Measurements from ENCODE around the gene DIAPH1. TPM values are rescaled to one million over a fixed set of nuclear protein-coding genes. Genes with fewer than 3 reads are reported as not detected.

DIAPH1 gene
- total RNA-seq, 1 experiment from 2014 or later, result 32.8 TPM

- in situ Hi-C loops (cut with HindIII; ENCODE audit: low pct_unique_long_range_greater_than_20kb, low sequenced_read_pairs), result no loop called here
- no peak for DNase-seq (ENCODE audit: low read depth, low spot score)
These were observed 84.1 kb downstream of the DIAPH1 start for GRCh38 chr5:141534492-141535213.

GRCh38 chr5:141533897-141534296 lies 84.9 kb downstream of the DIAPH1 start:
- in situ Hi-C loops (cut with HindIII; ENCODE audit: low pct_unique_long_range_greater_than_20kb, low sequenced_read_pairs), result no loop called here
- no peak for DNase-seq (ENCODE audit: low read depth, low spot score)

GRCh38 chr5:141532726-141533125 lies 86.1 kb downstream of the DIAPH1 start:
- DNase-seq (ENCODE audit: low read depth, low spot score), result no peak
- in situ Hi-C loops (cut with HindIII; ENCODE audit: low pct_unique_long_range_greater_than_20kb, low sequenced_read_pairs), result no loop called here

- in situ Hi-C loops (cut with HindIII; ENCODE audit: low pct_unique_long_range_greater_than_20kb, low sequenced_read_pairs), result no loop called here
- no peak for DNase-seq (ENCODE audit: low read depth, low spot score)
These were observed 88.9 kb downstream of the DIAPH1 start for GRCh38 chr5:141529873-141530272.

- in situ Hi-C loops (cut with HindIII; ENCODE audit: low pct_unique_long_range_greater_than_20kb, low sequenced_read_pairs), result no loop called here
- DNase-seq (ENCODE audit: low read depth, low spot score), result no peak
These were observed 89.8 kb downstream of the DIAPH1 start for GRCh38 chr5:141529002-141529401.

GRCh38 chr5:141528291-141528984 lies 90.4 kb downstream of the DIAPH1 start:
- DNase-seq (ENCODE audit: low read depth, low spot score), result no peak
- in situ Hi-C loops (cut with HindIII; ENCODE audit: low pct_unique_long_range_greater_than_20kb, low sequenced_read_pairs), result no loop called here

GRCh38 chr5:141527426-141527825 lies 91.4 kb downstream of the DIAPH1 start:
- no peak for DNase-seq (ENCODE audit: low read depth, low spot score)
- in situ Hi-C loops (cut with HindIII; ENCODE audit: low pct_unique_long_range_greater_than_20kb, low sequenced_read_pairs), result no loop called here

GRCh38 chr5:141525653-141526052 lies 93.1 kb downstream of the DIAPH1 start:
- in situ Hi-C loops (cut with HindIII; ENCODE audit: low pct_unique_long_range_greater_than_20kb, low sequenced_read_pairs), result no loop called here
- DNase-seq (ENCODE audit: low read depth, low spot score), result no peak

GRCh38 chr5:141524604-141525597 lies 93.9 kb downstream of the DIAPH1 start:
- DNase-seq (ENCODE audit: low read depth, low spot score), result peak; percentile 99
- in situ Hi-C loops (cut with HindIII; ENCODE audit: low pct_unique_long_range_greater_than_20kb, low sequenced_read_pairs), result no loop called here

- no peak for DNase-seq (ENCODE audit: low read depth, low spot score)
- in situ Hi-C loops (cut with HindIII; ENCODE audit: low pct_unique_long_range_greater_than_20kb, low sequenced_read_pairs), result no loop called here
These were observed 94.8 kb downstream of the DIAPH1 start for GRCh38 chr5:141523991-141524390.

GRCh38 chr5:141522301-141522700 lies 96.5 kb downstream of the DIAPH1 start:
- DNase-seq (ENCODE audit: low read depth, low spot score), result no peak
- in situ Hi-C loops (cut with HindIII; ENCODE audit: low pct_unique_long_range_greater_than_20kb, low sequenced_read_pairs), result no loop called here

- peak; percentile 100 for DNase-seq (ENCODE audit: low read depth, low spot score)
- in situ Hi-C loops (cut with HindIII; ENCODE audit: low pct_unique_long_range_greater_than_20kb, low sequenced_read_pairs), result no loop called here
These were observed 97.5 kb downstream of the DIAPH1 start for GRCh38 chr5:141521244-141521781.

GRCh38 chr5:141519605-141520565 lies 98.9 kb downstream of the DIAPH1 start:
- in situ Hi-C loops (cut with HindIII; ENCODE audit: low pct_unique_long_range_greater_than_20kb, low sequenced_read_pairs), result no loop called here
- peak; percentile 26 for DNase-seq (ENCODE audit: low read depth, low spot score)

GRCh38 chr5:141518618-141519015 lies 100.2 kb downstream of the DIAPH1 start:
- no peak for DNase-seq (ENCODE audit: low read depth, low spot score)
- in situ Hi-C loops (cut with HindIII; ENCODE audit: low pct_unique_long_range_greater_than_20kb, low sequenced_read_pairs), result no loop called here

GRCh38 chr5:141517880-141518617 lies 100.8 kb downstream of the DIAPH1 start:
- in situ Hi-C loops (cut with HindIII; ENCODE audit: low pct_unique_long_range_greater_than_20kb, low sequenced_read_pairs), result no loop called here
- no peak for DNase-seq (ENCODE audit: low read depth, low spot score)

GRCh38 chr5:141517312-141517711 lies 101.5 kb downstream of the DIAPH1 start:
- in situ Hi-C loops (cut with HindIII; ENCODE audit: low pct_unique_long_range_greater_than_20kb, low sequenced_read_pairs), result no loop called here
- DNase-seq (ENCODE audit: low read depth, low spot score), result no peak

Data from SK-MEL-5 (cell line).